ENCODE results near the gene UMAD1. TPM values are rescaled to one million over a fixed set of nuclear protein-coding genes. Genes with fewer than 3 reads are reported as not detected.
"Not testable (repeated sequence)": the region's sequence is repeated elsewhere in the genome, so short reads cannot be mapped to it uniquely, and the experiment has no call there.

UMAD1 gene
- total RNA-seq, 1 donor from 2014 or later: 18.0 TPM

DNA sequence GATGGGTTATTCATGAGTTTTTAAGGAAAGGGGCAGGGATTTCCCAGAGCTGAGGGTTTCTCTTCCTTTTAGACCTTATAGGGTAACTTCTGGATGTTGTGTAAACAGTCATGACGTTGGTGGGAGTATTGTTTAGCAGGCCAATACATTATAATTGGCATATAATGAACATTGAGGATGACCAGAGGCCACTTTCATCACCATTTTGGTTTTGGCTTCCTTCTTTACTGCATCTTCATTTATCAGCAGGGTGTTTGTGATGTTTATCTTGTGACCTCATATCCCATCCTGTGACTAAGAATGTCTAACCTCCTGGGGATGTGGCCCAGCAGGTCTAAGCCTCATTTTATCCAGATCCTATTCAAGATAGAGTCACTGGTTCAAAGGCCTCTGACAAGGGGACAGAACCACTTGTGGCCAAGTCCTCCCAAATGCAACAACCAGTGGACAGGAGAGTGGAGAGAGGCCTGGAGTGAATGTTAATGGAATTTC is 155.1 kb downstream of the UMAD1 start:
- no peak for TF ChIP-seq CTCF (IDR thresholded peaks at IDR 0.05)
- Histone ChIP-seq H3K27ac (no peak overlapping the region), H3K4me1 (no peaks in the 10 kb centered on the region), H3K9me3 (no peaks in the 10 kb centered on the region), H3K4me3 (no peak overlapping the region), H3K36me3 (no peaks in the 10 kb centered on the region), H3K27me3 (no peaks in the 10 kb centered on the region)
- intact Hi-C loops (cut with DNase I): no loop called here
- ATAC-seq (no peak), DNase-seq (no peak)

DNA sequence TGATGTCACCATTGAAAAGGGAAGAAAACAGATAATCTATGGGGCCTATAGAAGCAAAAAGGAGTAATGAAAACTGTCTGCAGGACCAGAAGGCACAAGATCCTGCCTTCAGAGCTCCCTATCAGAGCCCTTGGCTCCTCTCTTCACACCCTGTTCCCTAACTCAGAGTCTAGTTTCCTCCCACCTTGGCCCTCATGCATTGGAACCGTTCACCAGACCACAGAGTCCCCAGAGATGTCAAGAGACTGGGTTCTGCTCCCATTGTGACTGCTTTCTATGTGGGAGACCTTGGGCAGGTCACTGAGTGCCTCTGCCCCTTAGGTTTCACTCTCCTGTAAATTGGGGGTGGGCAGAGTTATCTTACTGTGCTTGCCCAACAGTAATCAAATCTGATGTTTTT is 158.0 kb downstream of the UMAD1 start:
- DNase-seq (no peak), ATAC-seq (no peak)
- Histone ChIP-seq H3K27me3 (no peaks in the 10 kb centered on the region), H3K4me1 (no peaks in the 10 kb centered on the region), H3K9me3 (no peaks in the 10 kb centered on the region), H3K36me3 (no peaks in the 10 kb centered on the region), H3K4me3 (no peak overlapping the region), H3K27ac (no peak overlapping the region)
- TF ChIP-seq CTCF (IDR thresholded peaks at IDR 0.05): no peak
- intact Hi-C loops (cut with DNase I): no loop called here

- DNase-seq (no peak), ATAC-seq (no peak)
- Histone ChIP-seq H3K36me3 (no peaks in the 10 kb centered on the region), H3K27me3 (no peaks in the 10 kb centered on the region), H3K9me3 (no peaks in the 10 kb centered on the region), H3K4me3 (no peak overlapping the region), H3K4me1 (no peaks in the 10 kb centered on the region), H3K27ac (no peak overlapping the region)
- no peak for TF ChIP-seq CTCF (IDR thresholded peaks at IDR 0.05)
- intact Hi-C loops (cut with DNase I): no loop called here
These were observed 158.6 kb downstream of the UMAD1 start for GRCh38 chr7:7799138-7799537.

- ATAC-seq (no peak), DNase-seq (no peak)
- H3K27me3 ChIP-seq: no peaks in the 10 kb centered on the region
- no peak overlapping the region for H3K27ac ChIP-seq
- no peaks in the 10 kb centered on the region for H3K9me3 ChIP-seq
- H3K4me1 ChIP-seq: no peaks in the 10 kb centered on the region
- no peak overlapping the region for H3K4me3 ChIP-seq
- H3K36me3 ChIP-seq: no peaks in the 10 kb centered on the region
- no peak for TF ChIP-seq CTCF (IDR thresholded peaks at IDR 0.05)
- intact Hi-C loops (cut with DNase I): no loop called here
These were observed 162.0 kb downstream of the UMAD1 start for GRCh38 chr7:7802531-7802930.

DNA sequence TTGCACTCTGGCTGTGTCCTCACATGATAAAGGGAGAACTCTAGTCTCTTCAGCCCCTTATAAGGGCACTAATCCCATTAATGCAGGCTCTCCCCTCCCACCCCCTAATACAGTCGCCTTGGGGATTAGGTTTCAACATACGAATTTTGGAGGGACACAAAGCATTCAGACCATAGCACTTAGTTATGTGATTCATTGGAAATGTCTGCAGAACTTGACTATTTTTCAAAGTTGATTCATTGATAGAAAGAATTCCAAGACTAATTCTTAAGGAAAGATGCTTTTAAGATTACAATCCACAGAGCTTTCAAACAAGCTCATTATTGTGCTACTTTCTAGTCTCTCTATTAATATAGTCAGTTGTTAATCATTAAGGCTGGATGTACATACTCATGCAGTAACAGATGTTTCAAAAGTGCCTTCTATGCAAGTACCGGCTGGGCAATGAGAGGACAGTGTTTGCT is 163.2 kb downstream of the UMAD1 start:
- DNase-seq (no peak), ATAC-seq (no peak)
- H3K36me3 ChIP-seq: no peaks in the 10 kb centered on the region
- H3K4me3 ChIP-seq: no peak overlapping the region
- no peaks in the 10 kb centered on the region for H3K4me1 ChIP-seq
- no peaks in the 10 kb centered on the region for H3K27me3 ChIP-seq
- intact Hi-C loops (cut with DNase I): no loop called here
- H3K27ac ChIP-seq: no peak overlapping the region
- H3K9me3 ChIP-seq: no peaks in the 10 kb centered on the region
- TF ChIP-seq CTCF (IDR thresholded peaks at IDR 0.05): no peak

DNA sequence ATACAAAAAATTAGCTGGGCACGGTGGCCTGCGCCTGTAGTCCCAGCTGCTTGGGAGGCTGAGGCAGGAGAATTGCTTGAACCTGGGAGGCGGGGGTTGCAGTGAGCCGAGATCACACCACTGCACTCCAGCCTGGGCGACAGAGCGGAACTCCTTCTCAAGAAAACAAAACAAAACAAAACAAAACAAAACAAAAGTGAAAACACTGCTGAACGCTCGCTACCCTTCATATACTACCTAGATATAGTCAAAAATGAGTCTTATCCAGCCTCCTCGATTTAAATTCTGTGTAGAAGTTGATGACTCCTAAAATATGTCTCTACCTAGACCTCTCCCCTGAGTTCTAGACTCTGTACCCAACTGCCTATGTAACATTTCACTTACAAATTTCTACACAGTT is 164.3 kb downstream of the UMAD1 start:
- H3K36me3 ChIP-seq; H3K4me1 ChIP-seq; intact Hi-C loops (cut with DNase I); ATAC-seq; H3K27ac ChIP-seq; DNase-seq; H3K27me3 ChIP-seq; H3K9me3 ChIP-seq; H3K4me3 ChIP-seq: not testable (repeated sequence)

Data from upper lobe of right lung (tissue), 1 donor.